SU-DHL-6 (cell line): ENCODE measurements around the gene SLC22A4.

ENCODE experiments used
- H2AFZ ChIP-seq: fragments of 200-600 bp; sonication (generic); 2 replicates; pipeline ENCODE4 v1.6.1; 2014; ENCODE audit warnings: low read depth, mild to moderate bottlenecking, moderate library complexity, mixed read lengths, antibody characterized with exemption, low read length; ENCODE audit not compliant: severe bottlenecking
- H3F3A ChIP-seq: fragments of 200-600 bp; shearing (Covaris generic); 2 replicates; pipeline ENCODE4 v1.6.0; 2016; ENCODE audit warnings: antibody characterized with exemption, mild to moderate bottlenecking; ENCODE audit not compliant: insufficient read depth
- H3K27ac ChIP-seq: fragments of 200-600 bp; sonication (generic); 2 replicates; pipeline ENCODE4 v1.5.1; 2016; ENCODE audit warnings: low read depth, mild to moderate bottlenecking, low read length, moderate library complexity, mixed read lengths
- H3K27me3 ChIP-seq: fragments of 200-600 bp; sonication (generic), shearing (Covaris generic); 2 replicates; pipeline ENCODE4 v1.6.0; 2014; ENCODE audit warnings: mild to moderate bottlenecking, low read length
- H3K36me3 ChIP-seq: fragments of 200-600 bp; sonication (generic); 2 replicates; pipeline ENCODE4 v1.6.1; 2014; ENCODE audit warnings: mild to moderate bottlenecking, low read length, mixed read lengths
- H3K4me2 ChIP-seq: fragments of 300-600, 200-600 bp; shearing (Covaris generic), sonication (generic); 2 replicates; pipeline ENCODE4 v1.6.0; 2014; ENCODE audit warnings: low read length, low read depth, mild to moderate bottlenecking; ENCODE audit not compliant: poor library complexity, severe bottlenecking
- H3K4me3 ChIP-seq: fragments of 200-600 bp; sonication (generic); 2 replicates; pipeline ENCODE4 v1.5.1; 2014; ENCODE audit warnings: antibody characterized with exemption, low read length, mild to moderate bottlenecking, mixed read lengths; ENCODE audit not compliant: insufficient read depth, poor library complexity, severe bottlenecking
- H3K79me2 ChIP-seq: fragments of 200-600 bp; sonication (generic); 2 replicates; pipeline ENCODE4 v1.6.1; 2014; ENCODE audit warnings: mild to moderate bottlenecking, low read length, moderate library complexity; ENCODE audit not compliant: insufficient read depth
- H3K9ac ChIP-seq: fragments of 200-600 bp; sonication (generic); 2 replicates; pipeline ENCODE4 v1.7.0; 2014; ENCODE audit warnings: mild to moderate bottlenecking, low read length
- H3K9me2 ChIP-seq: fragments of 200-600 bp; sonication (generic); replicated peaks from 2 replicates; pipeline ENCODE4 v1.6.1; 2014; ENCODE audit warnings: low read length; ENCODE audit not compliant: insufficient read depth
- H3K9me3 ChIP-seq: fragments of 200-600 bp; sonication (generic); 2 replicates; pipeline ENCODE4 v1.6.1; 2014; ENCODE audit warnings: low read length, mixed read lengths; ENCODE audit not compliant: insufficient read depth
- H4K20me1 ChIP-seq: fragments of 200-600 bp; sonication (generic); 2 replicates; pipeline ENCODE4 v1.6.1; 2014; ENCODE audit warnings: low read depth, mild to moderate bottlenecking, antibody characterized with exemption, low read length, moderate library complexity, mixed read lengths
- EZH2phosphoT487 ChIP-seq: fragments of 200-600 bp; sonication (generic), shearing (Covaris generic); conservative IDR thresholded peaks from 2 replicates; pipeline ENCODE4 v1.6.1; 2018; ENCODE audit warnings: mild to moderate bottlenecking, antibody characterized with exemption, low read length, moderate library complexity, mixed read lengths
- TF ChIP-seq, protein P1 (sequence below): fragments of 200-600 bp; sonication (generic); IDR thresholded peaks from one replicate; pipeline ENCODE4 v1.5.1; 2017; ENCODE audit warnings: antibody characterized with exemption, mild to moderate bottlenecking, low read length, moderate library complexity; ENCODE audit not compliant: insufficient read depth, poor library complexity, severe bottlenecking

SLC22A4 gene

DNA sequence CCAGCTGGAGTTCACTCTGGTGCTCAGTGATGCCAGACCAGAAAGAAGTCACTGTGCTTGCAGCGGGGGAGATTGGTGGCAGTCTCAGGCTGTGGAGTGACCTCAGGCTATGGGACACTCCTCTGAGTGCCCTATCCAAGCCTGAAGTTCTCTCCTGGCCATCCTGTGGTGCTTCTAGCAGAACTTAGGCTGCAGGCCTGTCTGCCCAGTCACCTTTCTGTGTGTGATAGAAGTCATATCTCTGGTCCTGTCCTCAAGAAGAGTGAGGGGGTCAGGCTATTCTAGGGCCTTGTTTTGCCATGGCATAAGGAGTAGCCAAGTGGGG lies 27.4 kb upstream of the SLC22A4 start:
- Histone ChIP-seq H3K9me2 (no peaks in the 10 kb centered on the region), H3K27ac (no peak overlapping the region), H3F3A (no peaks in the 10 kb centered on the region), H3K9ac (no peak overlapping the region), H3K79me2 (no peaks in the 10 kb centered on the region), H3K4me2 (no peak overlapping the region), H4K20me1 (no peaks in the 10 kb centered on the region), H2AFZ (no peak overlapping the region), H3K36me3 (no peaks in the 10 kb centered on the region), H3K4me3 (no peak overlapping the region), H3K27me3 (no peaks in the 10 kb centered on the region), H3K9me3 (no peaks in the 10 kb centered on the region)
- TF ChIP-seq EZH2phosphoT487: no peak
- TF ChIP-seq, protein P1, sequence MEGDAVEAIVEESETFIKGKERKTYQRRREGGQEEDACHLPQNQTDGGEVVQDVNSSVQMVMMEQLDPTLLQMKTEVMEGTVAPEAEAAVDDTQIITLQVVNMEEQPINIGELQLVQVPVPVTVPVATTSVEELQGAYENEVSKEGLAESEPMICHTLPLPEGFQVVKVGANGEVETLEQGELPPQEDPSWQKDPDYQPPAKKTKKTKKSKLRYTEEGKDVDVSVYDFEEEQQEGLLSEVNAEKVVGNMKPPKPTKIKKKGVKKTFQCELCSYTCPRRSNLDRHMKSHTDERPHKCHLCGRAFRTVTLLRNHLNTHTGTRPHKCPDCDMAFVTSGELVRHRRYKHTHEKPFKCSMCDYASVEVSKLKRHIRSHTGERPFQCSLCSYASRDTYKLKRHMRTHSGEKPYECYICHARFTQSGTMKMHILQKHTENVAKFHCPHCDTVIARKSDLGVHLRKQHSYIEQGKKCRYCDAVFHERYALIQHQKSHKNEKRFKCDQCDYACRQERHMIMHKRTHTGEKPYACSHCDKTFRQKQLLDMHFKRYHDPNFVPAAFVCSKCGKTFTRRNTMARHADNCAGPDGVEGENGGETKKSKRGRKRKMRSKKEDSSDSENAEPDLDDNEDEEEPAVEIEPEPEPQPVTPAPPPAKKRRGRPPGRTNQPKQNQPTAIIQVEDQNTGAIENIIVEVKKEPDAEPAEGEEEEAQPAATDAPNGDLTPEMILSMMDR: no peak

DNA sequence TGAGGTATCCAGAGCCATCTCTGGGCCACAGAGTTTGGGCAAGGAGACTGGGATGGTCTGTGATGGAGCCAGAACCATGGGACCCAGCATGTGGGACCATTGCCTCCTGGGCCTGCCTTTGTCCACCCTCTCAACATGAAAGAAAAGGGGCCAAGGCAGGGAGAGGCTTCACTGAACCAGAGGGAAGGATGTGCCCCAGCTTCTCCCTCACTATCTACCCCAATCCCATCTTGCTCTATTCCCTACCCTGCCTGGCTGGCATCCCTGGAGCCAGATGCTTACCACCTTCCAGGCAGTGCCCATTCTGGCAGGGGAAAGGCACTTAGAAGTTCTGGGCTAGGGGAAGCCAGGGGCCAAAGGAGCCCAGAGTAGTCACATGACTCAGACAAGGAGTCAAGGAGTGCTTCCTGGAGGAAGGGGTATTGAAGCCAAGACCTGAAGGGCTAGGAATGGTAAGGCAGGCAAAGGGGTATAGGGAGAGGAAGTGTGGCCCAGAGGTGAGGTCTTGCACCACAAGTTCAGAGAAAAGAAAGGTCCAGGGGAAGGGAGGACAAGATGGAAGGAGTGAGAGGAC lies 26.9 kb upstream of the SLC22A4 start:
- Histone ChIP-seq H3F3A (no peaks in the 10 kb centered on the region), H4K20me1 (no peaks in the 10 kb centered on the region), H3K9me2 (no peaks in the 10 kb centered on the region), H2AFZ (no peak overlapping the region), H3K79me2 (no peaks in the 10 kb centered on the region), H3K27me3 (no peaks in the 10 kb centered on the region), H3K9ac (no peak overlapping the region), H3K4me3 (no peak overlapping the region), H3K27ac (no peak overlapping the region), H3K36me3 (no peaks in the 10 kb centered on the region), H3K4me2 (no peak overlapping the region), H3K9me3 (no peaks in the 10 kb centered on the region)
- TF ChIP-seq, protein P1: no peak
- TF ChIP-seq EZH2phosphoT487: no peak

DNA sequence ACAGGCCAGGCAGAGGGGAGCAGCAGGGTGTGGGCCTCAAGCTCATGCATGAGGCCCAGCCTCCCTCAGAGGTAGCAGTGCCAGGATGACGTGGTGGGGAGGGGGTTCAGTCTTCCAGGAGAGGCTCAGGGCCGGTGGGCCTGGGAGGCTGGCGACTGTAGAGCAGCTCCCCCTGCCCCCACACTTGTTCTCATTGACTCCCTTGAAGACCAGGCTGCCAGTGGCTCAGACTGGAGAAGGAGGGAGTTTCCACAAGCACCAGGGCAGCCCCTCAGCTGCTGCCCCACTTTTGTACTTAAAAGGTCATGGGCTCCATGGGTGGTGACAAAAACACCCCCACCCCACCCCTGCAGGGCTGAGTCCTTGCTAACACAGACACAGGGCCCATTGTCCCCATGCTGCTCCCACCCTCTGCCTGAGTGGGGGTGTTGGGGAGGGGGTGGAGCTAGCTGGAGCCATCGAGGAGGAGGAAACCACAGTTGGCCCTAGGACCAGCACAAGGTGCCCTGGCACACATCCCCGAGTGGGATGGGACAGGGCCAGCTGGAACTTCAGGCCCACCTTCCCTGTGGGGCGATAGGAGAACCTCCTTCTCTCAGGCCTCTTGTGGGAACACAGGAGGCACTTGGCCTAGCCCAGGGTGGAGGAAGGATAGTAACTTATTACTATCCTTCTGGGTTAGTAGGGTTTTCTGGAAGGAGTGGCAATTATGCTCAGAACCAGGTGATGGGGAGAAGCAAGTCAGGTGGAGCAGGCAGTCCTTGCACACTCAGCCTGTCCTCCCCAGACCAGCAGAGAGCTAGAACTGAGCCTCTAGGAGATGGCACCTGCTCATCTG lies 26.0 kb upstream of the SLC22A4 start:
- Histone ChIP-seq H3K79me2 (no peaks in the 10 kb centered on the region), H3K4me3 (no peak overlapping the region), H3K4me2 (no peak overlapping the region), H3F3A (no peaks in the 10 kb centered on the region), H2AFZ (no peak overlapping the region), H3K9ac (no peak overlapping the region), H3K36me3 (no peaks in the 10 kb centered on the region), H3K9me2 (no peaks in the 10 kb centered on the region), H3K27me3 (no peaks in the 10 kb centered on the region), H3K27ac (no peak overlapping the region), H4K20me1 (no peaks in the 10 kb centered on the region), H3K9me3 (no peaks in the 10 kb centered on the region)
- no peak for TF ChIP-seq EZH2phosphoT487
- TF ChIP-seq, protein P1: no peak
